K562 (cell line): Measurements from ENCODE around the gene RHOF. TPM values are rescaled to one million over a fixed set of nuclear protein-coding genes. Genes with fewer than 3 reads are reported as not detected.
"Not testable (repeated sequence)": the region's sequence is repeated elsewhere in the genome, so short reads cannot be mapped to it uniquely, and the experiment has no call there.

Experiments used
- ATAC-seq: fragments of 200-7000 bp; cut with Tn5 transposase; 3 replicates; pipeline ENCODE4 v1.9.1; 2020; ENCODE audit warnings: moderate library complexity
- BruUV-seq: library from RNA; stranded (reverse); fragments of 400-500 nt; replicated peaks from 2 replicates; lab custom pipeline; 2021; lab: Mats Ljungman, UMichigan
- CTCF ChIA-PET: fragments of 300-600 bp; formaldehyde crosslinking; extraction: SDS; loops from one replicate; lab custom pipeline; 2021; ENCODE audit warnings: low intra/inter-chr PET ratio; lab: Yijun Ruan, JAX
- POLR2A ChIA-PET: fragments of 300-600, 350-650 bp; sonication (Branson Sonifier 250); formaldehyde crosslinking; extraction: SDS; loops from one replicate; lab custom pipeline; 2021; ENCODE audit warnings: antibody characterized with exemption, inconsistent platforms; lab: Yijun Ruan, JAX
- DNase-seq, 4 experiments: peaks; one replicate each; pipeline versions ENCODE4 v3.0.0 to v3.0.0-alpha.2; 2011 to 2018; ENCODE audit warnings: low spot score in 3 of 4, mixed read lengths in 3 of 4; ENCODE audit errors: extremely low read depth in 1 of 4
- FAIRE-seq: peaks from 2 replicates; lab custom pipeline; 2011; peaks lifted over from hg19 to GRCh38; lab: Jason Lieb, UNC
- H2AFZ ChIP-seq: 2 replicates; pipeline ENCODE4 v1.6.0; 2011; ENCODE audit warnings: low read depth, low read length, control low read depth, inconsistent platforms
- H3K27ac ChIP-seq: fragments of 200-600 bp; 3 replicates; pipeline ENCODE4 v1.8.0; 2011; ENCODE audit warnings: low read depth, mild to moderate bottlenecking, control low read depth, inconsistent platforms, low read length, moderate library complexity, mixed read lengths; ENCODE audit errors: extremely low read depth
- H3K27me3 ChIP-seq, 2 experiments: fragments of 300-600 bp in 1 of 2; 2 replicates in 1 of 2; 3 replicates in 1 of 2; pipeline versions ENCODE4 v1.6.0 to v1.8.0; 2011; ENCODE audit warnings: inconsistent platforms in 2 of 2, low read length in 2 of 2, mild to moderate bottlenecking in 1 of 2, mixed read lengths in 1 of 2, moderate library complexity in 1 of 2; ENCODE audit not compliant: control insufficient read depth in 2 of 2, insufficient read depth in 2 of 2
- H3K36me3 ChIP-seq: fragments of 300-600 bp; 3 replicates; pipeline ENCODE4 v1.8.0; 2011; ENCODE audit warnings: mild to moderate bottlenecking, low read length, inconsistent platforms; ENCODE audit not compliant: control insufficient read depth, insufficient read depth
- H3K4me1 ChIP-seq, 2 experiments: fragments of 200-600 bp in 1 of 2; replicated peaks in 1 of 2; 2 replicates in 1 of 2; 3 replicates in 1 of 2; pipeline versions ENCODE4 v1.5.1 to v1.8.0; 2011; ENCODE audit warnings: inconsistent platforms in 2 of 2, low read length in 2 of 2, mild to moderate bottlenecking in 1 of 2, mixed read lengths in 1 of 2, moderate library complexity in 1 of 2; ENCODE audit not compliant: control insufficient read depth in 2 of 2, insufficient read depth in 2 of 2
- H3K4me2 ChIP-seq: 2 replicates; pipeline ENCODE4 v1.6.1; 2011; ENCODE audit warnings: low read length, control low read depth, inconsistent platforms, mixed read lengths; ENCODE audit not compliant: insufficient read depth
- H3K4me3 ChIP-seq: fragments of 200-600 bp; sonication (generic), shearing (Covaris generic); 2 replicates; pipeline ENCODE4 v1.5.1; 2016; ENCODE audit warnings: control low read depth, inconsistent platforms
- H3K79me2 ChIP-seq: fragments of 200-600 bp; 3 replicates; pipeline ENCODE4 v1.8.0; 2011; ENCODE audit warnings: low read length, inconsistent platforms; ENCODE audit not compliant: control insufficient read depth, insufficient read depth
- H3K9ac ChIP-seq, 2 experiments: 2 replicates each; pipeline versions ENCODE4 v1.6.0 to v1.6.1; 2011; ENCODE audit warnings: low read depth in 2 of 2, low read length in 2 of 2, control low read depth in 1 of 2, inconsistent platforms in 1 of 2, mild to moderate bottlenecking in 1 of 2, mixed read lengths in 1 of 2; ENCODE audit not compliant: insufficient read depth in 1 of 2
- H3K9me1 ChIP-seq: one replicate; pipeline ENCODE4 v1.6.0; 2011; ENCODE audit warnings: inconsistent platforms, mild to moderate bottlenecking, low read length, moderate library complexity; ENCODE audit not compliant: control insufficient read depth, insufficient read depth
- H3K9me3 ChIP-seq: replicated peaks from 2 replicates; pipeline ENCODE4 v1.5.1; 2011; ENCODE audit warnings: low read depth, low read length, inconsistent platforms; ENCODE audit not compliant: control insufficient read depth, insufficient read depth
- H4K20me1 ChIP-seq: replicated peaks from 2 replicates; pipeline ENCODE4 v1.6.1; 2011; ENCODE audit warnings: low read length, inconsistent platforms, mixed read lengths; ENCODE audit not compliant: control insufficient read depth, insufficient read depth
- CBFA2T2 ChIP-seq: fragments of 450-650 bp; conservative IDR thresholded peaks from 2 replicates; pipeline ENCODE4 v1.6.1; 2017; ENCODE audit warnings: mild to moderate bottlenecking
- CBFA2T3 ChIP-seq: fragments of 450-650 bp; IDR thresholded peaks from 2 replicates; pipeline ENCODE4 v1.6.1; 2017
- CEBPB ChIP-seq: fragments of 450-650 bp; IDR thresholded peaks from 2 replicates; pipeline ENCODE4 v1.6.1; 2016; ENCODE audit warnings: missing genetic modification characterization, missing compliant biosample characterization
- DPF2 ChIP-seq: fragments of 450-650 bp; IDR thresholded peaks from 2 replicates; pipeline ENCODE4 v1.6.1; 2016
- HDAC1 ChIP-seq, 2 experiments: fragments of 450-650 bp; IDR thresholded peaks; 2 replicates each; pipeline ENCODE4 v1.6.1; 2016 to 2017; ENCODE audit warnings: inconsistent platforms in 1 of 2, mild to moderate bottlenecking in 1 of 2, moderate library complexity in 1 of 2
- KDM1A ChIP-seq, 2 experiments: fragments of 450-650 bp; IDR thresholded peaks; 2 replicates each; pipeline ENCODE4 v1.6.1; 2016; ENCODE audit warnings: mild to moderate bottlenecking in 2 of 2
- NFE2 ChIP-seq: IDR thresholded peaks from 2 replicates; pipeline ENCODE4 v1.6.1; 2014; ENCODE audit warnings: antibody characterized with exemption, low read depth
- TRIM24 ChIP-seq, 2 experiments: fragments of 450-650 bp; IDR thresholded peaks; 2 replicates each; pipeline ENCODE4 v1.6.1; 2016
- WGBS: fragments of 100-300 bp; shearing (Covaris generic); methylation state at CpG from one replicate; pipeline ENCODE4 v1.1.6; 2016; ENCODE audit warnings: low coverage, mixed read lengths; ENCODE audit not compliant: insufficient coverage; ENCODE audit errors: missing lambda C conversion rate; 5-methylcytosine and 5-hydroxymethylcytosine counted together
- in situ Hi-C: fragments of 300-500 bp; cut with MboI; formaldehyde crosslinking; loops from 4 replicates; pipeline ENCODE4 v1.15.0; 2018; ENCODE audit warnings: inconsistent platforms, mixed read lengths
- intact Hi-C: fragments of 100-400 bp; cut with micrococcal nuclease; formaldehyde crosslinking; loops from 2 replicates; pipeline ENCODE4 v1.14.2; 2022
- polyA plus RNA-seq, 8 experiments: library from polyadenylated mRNA; depleted of rRNA in 4 of 8; stranded (reverse) in 5 of 8; unstranded in 3 of 8; fragments of >200 nt; fragmentation: Nextera tagmentation in 2 of 8; fragmentation: Illumina TruSeq in 1 of 8; extraction: Ambion mirVana in 2 of 8; extraction: Trizol in 1 of 8; gene quantifications; 2 replicates each; pipeline versions ENCODE4 v1.2.1 to v1.2.3, GENCODE V29; 2011 to 2014; ENCODE audit warnings: inconsistent platforms in 1 of 8, missing spikeins in 1 of 8
- total RNA-seq, 7 experiments: library from RNA; depleted of rRNA in 6 of 7; stranded (reverse); fragments of >200 nt in 6 of 7; fragmentation: Illumina TruSeq in 2 of 7; extraction: Trizol in 2 of 7; gene quantifications; 2 replicates each; pipeline versions ENCODE4 v1.2.1 to v1.2.3, GENCODE V29; 2011 to 2021; ENCODE audit warnings: low replicate concordance in 1 of 7
- TF ChIP-seq, protein P1 (sequence below): sonication (generic); formaldehyde crosslinking; IDR thresholded peaks from 2 replicates; pipeline ENCODE4 v1.8.1; 2023; ENCODE audit warnings: mild to moderate bottlenecking, missing genetic modification reagents

Gene RHOF
- total and polyA plus RNA-seq, 9 of the 15 experiments (the other 6 are each of a cell fraction or from before 2014, with no cell fraction given): 0.13 to 10.1 (median 4.0) TPM

DNA sequence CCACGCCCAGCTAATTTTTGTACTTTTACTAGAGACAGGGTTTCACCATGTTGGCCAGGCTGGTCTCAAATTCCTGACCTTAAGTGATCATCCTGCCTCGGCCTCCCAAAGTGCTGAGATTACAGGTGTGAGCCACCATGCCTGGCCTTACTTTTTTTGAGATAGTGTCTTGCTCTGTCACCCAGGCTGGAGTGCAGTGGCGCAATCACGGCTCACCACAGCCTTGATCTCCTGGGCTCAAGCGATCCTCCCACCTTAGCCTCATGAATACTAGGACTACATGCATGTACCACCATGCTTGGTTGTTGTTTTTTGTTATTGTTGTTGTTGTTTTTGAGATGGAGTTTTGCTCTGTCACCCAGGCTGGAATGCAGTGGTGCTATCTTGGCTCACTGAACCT, 47.9 kb downstream of the RHOF start:
- H3K4me2 ChIP-seq, DNase-seq, CTCF ChIA-PET, FAIRE-seq, H4K20me1 ChIP-seq: not testable (repeated sequence)
- H3K36me3 ChIP-seq: peaks cover 28% of the 10 kb centered on the region
- TF ChIP-seq CEBPB (tag) (peak; percentile 82), NFE2 (0 out of 2 replicates have a peak, but pooled peaks have one; percentile 5), TRIM24 (IDR thresholded peaks at IDR 0.05) (0 out of 4 replicates have a peak, but pooled peaks of 1 of the 2 experiments have one; percentile 20), CBFA2T3 (peak; percentile 73), KDM1A (IDR thresholded peaks at IDR 0.05) (peak; percentile 56 to 72; a peak in 3 of 4 replicates), DPF2 (0 out of 2 replicates have a peak, but pooled peaks have one; percentile 44), CBFA2T2 (peak; percentile 38; the same call in 1 of the 2 replicates), HDAC1 (IDR thresholded peaks at IDR 0.05) (peak in 1 of 2 experiments; percentile 18; a peak in 1 of 4 replicates)
- TF ChIP-seq, protein P1, sequence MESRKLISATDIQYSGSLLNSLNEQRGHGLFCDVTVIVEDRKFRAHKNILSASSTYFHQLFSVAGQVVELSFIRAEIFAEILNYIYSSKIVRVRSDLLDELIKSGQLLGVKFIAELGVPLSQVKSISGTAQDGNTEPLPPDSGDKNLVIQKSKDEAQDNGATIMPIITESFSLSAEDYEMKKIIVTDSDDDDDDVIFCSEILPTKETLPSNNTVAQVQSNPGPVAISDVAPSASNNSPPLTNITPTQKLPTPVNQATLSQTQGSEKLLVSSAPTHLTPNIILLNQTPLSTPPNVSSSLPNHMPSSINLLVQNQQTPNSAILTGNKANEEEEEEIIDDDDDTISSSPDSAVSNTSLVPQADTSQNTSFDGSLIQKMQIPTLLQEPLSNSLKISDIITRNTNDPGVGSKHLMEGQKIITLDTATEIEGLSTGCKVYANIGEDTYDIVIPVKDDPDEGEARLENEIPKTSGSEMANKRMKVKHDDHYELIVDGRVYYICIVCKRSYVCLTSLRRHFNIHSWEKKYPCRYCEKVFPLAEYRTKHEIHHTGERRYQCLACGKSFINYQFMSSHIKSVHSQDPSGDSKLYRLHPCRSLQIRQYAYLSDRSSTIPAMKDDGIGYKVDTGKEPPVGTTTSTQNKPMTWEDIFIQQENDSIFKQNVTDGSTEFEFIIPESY (CRISPR knock-in tag): 0 out of 2 replicates have a peak, but pooled peaks have one; percentile 25
- TF ChIP-seq, all 486 proteins: peak for 9; not testable (repeated sequence) for 477
- BruUV-seq, POLR2A ChIA-PET, ATAC-seq, H3K27ac ChIP-seq, H2AFZ ChIP-seq, intact Hi-C loops, H3K79me2 ChIP-seq, in situ Hi-C loops, H3K27me3 ChIP-seq, H3K9ac ChIP-seq, H3K9me3 ChIP-seq, H3K4me3 ChIP-seq, H3K9me1 ChIP-seq: not testable (repeated sequence)
- 64% methylated on average over 5 of the region's 5 CpGs for WGBS
- peaks cover 32 to 34% of the 10 kb centered on the region in 2 experiments for H3K4me1 ChIP-seq
